Endothelial cell of umbilical vein (primary cell): Measurements from ENCODE around the gene VWC2. TPM values are rescaled to one million over a fixed set of nuclear protein-coding genes. Genes with fewer than 3 reads are reported as not detected.

Experiments
- BruUV-seq: library from RNA; stranded (reverse); fragments of 400-500 nt; replicated peaks from 2 replicates; lab custom pipeline; 2021; lab: Mats Ljungman, UMichigan
- CTCF ChIA-PET: fragments of 300-600, 350-600 bp; sonication (Branson Sonifier 250); formaldehyde crosslinking; loops from one replicate; lab custom pipeline; 2021; ENCODE audit warnings: antibody characterized with exemption, inconsistent platforms; lab: Charles Lee
- POLR2A ChIA-PET: fragments of 300-600, 350-600 bp; sonication (Branson Sonifier 250); formaldehyde crosslinking; loops from one replicate; lab custom pipeline; 2021; ENCODE audit warnings: antibody characterized with exemption, inconsistent platforms; lab: Charles Lee
- DNase-seq: peaks from one replicate; pipeline ENCODE4 v3.0.0-alpha.2; 2011; ENCODE audit warnings: low read depth, low spot score
- FAIRE-seq: peaks from 2 replicates; lab custom pipeline; 2011; peaks lifted over from hg19 to GRCh38; lab: Jason Lieb, UNC
- H2AFZ ChIP-seq: 2 replicates; pipeline ENCODE4 v1.6.0; 2012; ENCODE audit warnings: low read depth, low read length, control low read depth, inconsistent platforms
- H3K27ac ChIP-seq: 2 replicates; pipeline ENCODE4 v1.5.1; 2011; ENCODE audit warnings: low read depth, mild to moderate bottlenecking, control low read depth, low read length, moderate library complexity; ENCODE audit not compliant: insufficient read depth
- H3K27me3 ChIP-seq, 2 experiments: 2 replicates each; pipeline versions ENCODE4 v1.6.0 to v1.6.1; 2011; ENCODE audit warnings: low read length in 2 of 2, mixed read lengths in 1 of 2; ENCODE audit not compliant: control insufficient read depth in 2 of 2, insufficient read depth in 2 of 2
- H3K36me3 ChIP-seq, 2 experiments: 2 replicates in 1 of 2; 3 replicates in 1 of 2; pipeline ENCODE4 v1.5.1; 2011; ENCODE audit warnings: low read length in 2 of 2, mild to moderate bottlenecking in 1 of 2, moderate library complexity in 1 of 2; ENCODE audit not compliant: control insufficient read depth in 2 of 2, insufficient read depth in 2 of 2; ENCODE audit errors: extremely low read depth in 1 of 2
- H3K4me1 ChIP-seq: 3 replicates; pipeline ENCODE4 v1.5.1; 2011; ENCODE audit warnings: mild to moderate bottlenecking, low read length; ENCODE audit not compliant: control insufficient read depth, insufficient read depth; ENCODE audit errors: extremely low read depth
- H3K4me2 ChIP-seq: 2 replicates; pipeline ENCODE4 v1.6.1; 2011; ENCODE audit warnings: low read length, control low read depth, mixed read lengths; ENCODE audit not compliant: insufficient read depth
- H3K4me3 ChIP-seq, 3 experiments: fragments of 200-600 bp in 1 of 3; sonication (generic), shearing (Covaris generic) in 1 of 3; replicated peaks in 1 of 3; 2 replicates each; pipeline ENCODE4 v1.5.1; 2011 to 2016; ENCODE audit warnings: control low read depth in 3 of 3, low read length in 3 of 3, mild to moderate bottlenecking in 2 of 3, inconsistent platforms in 1 of 3, low read depth in 1 of 3, moderate library complexity in 1 of 3; ENCODE audit not compliant: insufficient read depth in 1 of 3
- H3K79me2 ChIP-seq: 2 replicates; pipeline ENCODE4 v1.6.0; 2012; ENCODE audit warnings: low read length, inconsistent platforms; ENCODE audit not compliant: control insufficient read depth, insufficient read depth
- H3K9ac ChIP-seq: replicated peaks from 2 replicates; pipeline ENCODE3; 2011; ENCODE audit warnings: low read length, control low read depth; ENCODE audit not compliant: insufficient read depth; ENCODE audit errors: extremely low read depth
- H3K9me1 ChIP-seq: replicated peaks from 3 replicates; pipeline ENCODE4 v1.6.0; 2011; ENCODE audit warnings: mild to moderate bottlenecking, low read length; ENCODE audit not compliant: control insufficient read depth, insufficient read depth; ENCODE audit errors: extremely low read depth
- H3K9me3 ChIP-seq: replicated peaks from 2 replicates; pipeline ENCODE4 v1.5.1; 2012; ENCODE audit warnings: low read length, inconsistent platforms; ENCODE audit not compliant: control insufficient read depth, insufficient read depth
- H4K20me1 ChIP-seq: replicated peaks from 2 replicates; pipeline ENCODE3; 2011; ENCODE audit warnings: mild to moderate bottlenecking, low read length; ENCODE audit not compliant: control insufficient read depth, insufficient read depth; ENCODE audit errors: extremely low read depth
- EZH2 ChIP-seq: IDR thresholded peaks from 2 replicates; pipeline ENCODE4 v1.6.1; 2012; ENCODE audit warnings: borderline replicate concordance, low read depth, mild to moderate bottlenecking, moderate library complexity, low read length, inconsistent platforms; ENCODE audit not compliant: severe bottlenecking
- GATA2 ChIP-seq: IDR thresholded peaks from 2 replicates; pipeline ENCODE4 v1.7.0; 2011; ENCODE audit warnings: low read depth, mild to moderate bottlenecking, moderate library complexity, mixed read lengths, low read length; ENCODE audit not compliant: insufficient read length, insufficient read depth
- JUN ChIP-seq: IDR thresholded peaks from 2 replicates; pipeline ENCODE4 v1.6.1; 2011; ENCODE audit warnings: borderline replicate concordance, low read depth; ENCODE audit not compliant: insufficient read length, insufficient read depth
- MYC ChIP-seq: IDR thresholded peaks from one replicate; pipeline ENCODE4 v1.6.1; 2011; ENCODE audit warnings: mild to moderate bottlenecking, low read depth, low read length
- POLR2A ChIP-seq: IDR thresholded peaks from 2 replicates; pipeline ENCODE4 v1.6.1; 2012; ENCODE audit warnings: low read depth, mild to moderate bottlenecking, control low read depth, low read length
- POLR2AphosphoS5 ChIP-seq: IDR thresholded peaks from 2 replicates; pipeline ENCODE4 v1.6.1; 2012; ENCODE audit warnings: low read depth, mild to moderate bottlenecking, control low read depth, low read length, moderate library complexity; ENCODE audit not compliant: insufficient read depth
- dilution Hi-C: fragments of 300-500 bp; cut with MboI; formaldehyde crosslinking; loops from one replicate; pipeline ENCODE4 v1.15.0; 2019; ENCODE audit warnings: low sequenced_read_pairs; ENCODE audit not compliant: extremely low pct_ligation_motif_present
- intact Hi-C: fragments of 100-400 bp; cut with micrococcal nuclease; formaldehyde crosslinking; loops from one replicate; pipeline ENCODE4 v1.10.0; 2022
- polyA plus RNA-seq, 4 experiments: library from polyadenylated mRNA; depleted of rRNA in 3 of 4; stranded (reverse) in 3 of 4; unstranded in 1 of 4; fragments of >200 nt; gene quantifications; 2 replicates each; pipeline versions ENCODE4 v1.2.1 to v1.2.3, GENCODE V29; 2011 to 2012; ENCODE audit warnings: missing spikeins in 1 of 4
- total RNA-seq: library from RNA; stranded (reverse); gene quantifications from 2 replicates; pipeline ENCODE4 v1.2.3, GENCODE V29; 2021
- TF ChIP-seq, protein P1 (sequence below): IDR thresholded peaks from 2 replicates; pipeline ENCODE4 v1.6.1; 2011; ENCODE audit not compliant: insufficient read depth, insufficient read length
- TF ChIP-seq, protein P2 (sequence below), 2 donors: IDR thresholded peaks; 1 replicate in 1 of 2; 2 replicates in 1 of 2; pipeline ENCODE4 v1.5.1; 2011; ENCODE audit warnings: low read length in 2 of 2, mild to moderate bottlenecking in 2 of 2, moderate library complexity in 2 of 2, control low read depth in 1 of 2, inconsistent platforms in 1 of 2, low read depth in 1 of 2; ENCODE audit not compliant: insufficient read depth in 1 of 2; ENCODE audit errors: extremely low read depth in 1 of 2

Gene VWC2
- total and polyA plus RNA-seq, 2 donors (not counting 3 experiments of a cell fraction or from before 2014, with no cell fraction given): not detected

DNA sequence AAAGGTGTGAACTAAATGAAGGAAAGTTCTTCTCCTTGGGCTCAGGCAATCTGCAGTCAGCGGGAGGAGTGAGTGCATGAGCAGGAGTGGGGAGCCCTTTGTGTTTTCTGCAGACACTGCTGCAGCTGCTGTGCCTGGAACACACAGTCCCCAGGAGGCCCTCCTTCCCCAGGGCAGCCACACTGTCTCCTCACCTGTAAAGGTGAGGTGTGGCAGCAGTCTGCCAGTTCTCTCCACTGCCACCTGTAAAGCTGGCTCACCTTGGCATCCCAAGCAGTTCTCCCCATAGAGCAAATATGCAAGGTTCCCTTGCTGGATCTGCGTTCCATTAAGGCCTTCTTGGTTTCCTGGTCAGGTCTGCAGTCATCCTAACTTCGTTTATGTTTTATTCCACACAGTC is 5.2 kb upstream of the VWC2 start:
- ChIA-PET CTCF (no interaction called here), POLR2A (no interaction called here)
- no peaks in the 10 kb centered on the region for H3K36me3 ChIP-seq
- DNase-seq (no peak), FAIRE-seq (no peak)
- no peaks in the 10 kb centered on the region for H3K4me1 ChIP-seq
- no peaks in the 10 kb centered on the region for H3K79me2 ChIP-seq
- no peak overlapping the region for H3K4me2 ChIP-seq
- no peak for TF ChIP-seq EZH2
- TF ChIP-seq, protein P1, sequence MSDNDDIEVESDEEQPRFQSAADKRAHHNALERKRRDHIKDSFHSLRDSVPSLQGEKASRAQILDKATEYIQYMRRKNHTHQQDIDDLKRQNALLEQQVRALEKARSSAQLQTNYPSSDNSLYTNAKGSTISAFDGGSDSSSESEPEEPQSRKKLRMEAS: no peak
- TF ChIP-seq MYC: no peak
- no peak for TF ChIP-seq POLR2AphosphoS5
- no peak for TF ChIP-seq JUN
- no peak for TF ChIP-seq GATA2
- TF ChIP-seq, protein P2, sequence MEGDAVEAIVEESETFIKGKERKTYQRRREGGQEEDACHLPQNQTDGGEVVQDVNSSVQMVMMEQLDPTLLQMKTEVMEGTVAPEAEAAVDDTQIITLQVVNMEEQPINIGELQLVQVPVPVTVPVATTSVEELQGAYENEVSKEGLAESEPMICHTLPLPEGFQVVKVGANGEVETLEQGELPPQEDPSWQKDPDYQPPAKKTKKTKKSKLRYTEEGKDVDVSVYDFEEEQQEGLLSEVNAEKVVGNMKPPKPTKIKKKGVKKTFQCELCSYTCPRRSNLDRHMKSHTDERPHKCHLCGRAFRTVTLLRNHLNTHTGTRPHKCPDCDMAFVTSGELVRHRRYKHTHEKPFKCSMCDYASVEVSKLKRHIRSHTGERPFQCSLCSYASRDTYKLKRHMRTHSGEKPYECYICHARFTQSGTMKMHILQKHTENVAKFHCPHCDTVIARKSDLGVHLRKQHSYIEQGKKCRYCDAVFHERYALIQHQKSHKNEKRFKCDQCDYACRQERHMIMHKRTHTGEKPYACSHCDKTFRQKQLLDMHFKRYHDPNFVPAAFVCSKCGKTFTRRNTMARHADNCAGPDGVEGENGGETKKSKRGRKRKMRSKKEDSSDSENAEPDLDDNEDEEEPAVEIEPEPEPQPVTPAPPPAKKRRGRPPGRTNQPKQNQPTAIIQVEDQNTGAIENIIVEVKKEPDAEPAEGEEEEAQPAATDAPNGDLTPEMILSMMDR (IDR thresholded peaks at IDR 0.05; ENCODE audit: extremely low read depth in 1 of 2, insufficient read depth in 1 of 2, low read depth in 1 of 2, low read length in 2 of 2): no peak
- no peak for TF ChIP-seq POLR2A
- H3K9ac ChIP-seq: no peak overlapping the region
- no peak overlapping the region for H2AFZ ChIP-seq
- H3K9me1 ChIP-seq: no peaks in the 10 kb centered on the region
- intact Hi-C loops: no loop called here
- no peaks in the 10 kb centered on the region for H4K20me1 ChIP-seq
- dilution Hi-C loops: no loop called here
- BruUV-seq: no TSS peak
- no peak overlapping the region for H3K4me3 ChIP-seq
- H3K27ac ChIP-seq: no peak overlapping the region
- H3K9me3 ChIP-seq: no peaks in the 10 kb centered on the region
- H3K27me3 ChIP-seq: peaks cover 0 to 7% of the 10 kb centered on the region in 2 experiments
